ENCODE results near the gene DPP7. TPM values are rescaled to one million over a fixed set of nuclear protein-coding genes. Genes with fewer than 3 reads are reported as not detected.

DPP7 gene
- total and polyA plus RNA-seq, 9 of the 15 experiments (the other 6 are each of a cell fraction or from before 2014, with no cell fraction given), result 0.99 to 365 (median 132) TPM

- Histone ChIP-seq H3K4me1 (replicated peaks in 1 of 2; ENCODE audit: control insufficient read depth in 2 of 2, insufficient read depth in 2 of 2, low read length in 2 of 2) (peaks cover 12 to 37% of the 10 kb centered on the region in 2 experiments; a peak in 4 of 5 replicates), H3K9me3 (replicated peaks; ENCODE audit: control insufficient read depth, insufficient read depth, low read depth, low read length) (no peaks in the 10 kb centered on the region), H3K4me3 (peak overlapping the region; percentile 91), H3K27me3 (ENCODE audit: control insufficient read depth in 2 of 2, insufficient read depth in 2 of 2, low read length in 2 of 2) (no peaks in the 10 kb centered on the region), H4K20me1 (replicated peaks; ENCODE audit: control insufficient read depth, insufficient read depth, low read length) (no peaks in the 10 kb centered on the region), H3K36me3 (ENCODE audit: control insufficient read depth, insufficient read depth, low read length) (peaks cover 2% of the 10 kb centered on the region; the same call in 1 of the 3 replicates), H3K9ac (ENCODE audit: insufficient read depth in 1 of 2, low read depth in 2 of 2, low read length in 2 of 2) (peak overlapping the region; percentile 84 to 100), H3K27ac (ENCODE audit: extremely low read depth, low read depth, low read length) (peak overlapping the region; percentile 78), H2AFZ (ENCODE audit: low read depth, low read length) (peak overlapping the region; percentile 99), H3K79me2 (ENCODE audit: control insufficient read depth, insufficient read depth, low read length) (peaks cover 35% of the 10 kb centered on the region), H3K9me1 (ENCODE audit: control insufficient read depth, insufficient read depth, low read length) (no peaks in the 10 kb centered on the region), H3K4me2 (ENCODE audit: insufficient read depth, low read length) (peak overlapping the region; percentile 100)
- BruUV-seq (replicated peaks), result no TSS peak
- WGBS (ENCODE audit: insufficient coverage, low coverage, missing lambda C conversion rate), result under 1% methylated on average over 71 of the region's 86 CpGs
- intact Hi-C loops (cut with micrococcal nuclease), result loop anchor here (2.0 kb wide), 1 partner anchor 21 kb away; no protein-coding TSS in a partner anchor
- in situ Hi-C loops (cut with MboI), result loop anchor here (5.0 kb wide), 1 partner anchor 98 kb away; the partner anchor contains the start of genes CYSRT1 and RNF224
- ChIA-PET POLR2A (interaction anchor here (0.6 to 2.3 kb wide), 21 partner anchors 8 to 172 kb away, joined by 3 to 23 read pairs (median 4); partner anchors contain the start of genes GRIN1, LCNL1, MAN1B1 and NRARP), CTCF (ENCODE audit: low intra/inter-chr PET ratio) (no interaction called here)
- FAIRE-seq (peak; percentile 91), ATAC-seq (peak; percentile 95), DNase-seq (ENCODE audit: extremely low read depth in 1 of 4, low spot score in 3 of 4) (peak; percentile 88 to 97 (median 90))
- TF ChIP-seq PTTG1 (tag; IDR thresholded peaks at IDR 0.05; ENCODE audit: low read depth) (no peak), JUN (IDR thresholded peaks at IDR 0.05; ENCODE audit: borderline replicate concordance, low read depth, low read length) (no peak; the same call in 1 of the 2 replicates), JUN (CRISPR knock-in tag; IDR thresholded peaks at IDR 0.05; ENCODE audit: borderline replicate concordance) (no peak), FOXO4 (CRISPR knock-in tag; IDR thresholded peaks at IDR 0.05) (no peak), ZBTB11 (CRISPR knock-in tag; IDR thresholded peaks at IDR 0.05) (peak in 1 of 3 experiments; percentile 71; a peak in 2 of 6 replicates), CBX2 (IDR thresholded peaks at IDR 0.05; ENCODE audit: insufficient read depth, low read length, poor library complexity, severe bottlenecking) (no peak), SMARCC2 (IDR thresholded peaks at IDR 0.05; ENCODE audit: low read depth) (no peak), FOS (IDR thresholded peaks at IDR 0.05; ENCODE audit: extremely low read depth, insufficient read length) (no peak), TBP (optimal IDR thresholded peaks at IDR 0.05; ENCODE audit: low read depth, low read length) (peak; percentile 92), SRSF7 (optimal IDR thresholded peaks at IDR 0.05; ENCODE audit: low read depth, low read length) (no peak), ZFP1 (CRISPR knock-in tag; IDR thresholded peaks at IDR 0.05) (no peak), MEF2A (IDR thresholded peaks at IDR 0.05; ENCODE audit: control insufficient read depth, low read depth, low read length) (no peak), ZNF121 (CRISPR knock-in tag; conservative IDR thresholded peaks at IDR 0.05) (no peak), SMARCB1 (IDR thresholded peaks at IDR 0.05; ENCODE audit: insufficient read length, low read depth) (no peak), HDAC6 (IDR thresholded peaks at IDR 0.05; ENCODE audit: low read depth, low read length) (no peak), PURB (CRISPR knock-in tag; IDR thresholded peaks at IDR 0.05; ENCODE audit: low read depth) (no peak)
Observed at GRCh38 chr9:137129456-137130175, 15.1 kb upstream of the DPP7 start.

Measured in K562 (cell line).